Stimulated activated CD8-positive, alpha-beta memory T cell treated with anti-CD3 and anti-CD28 coated beads, Interleukin-15, amount 100 ng/mL, for 1 hour (primary cell): ENCODE results near the gene USP6NL.
A peak's percentile ranks its signal among the peaks of the same experiment; 100 is the strongest.

Experiments
- DNase-seq: peaks from one replicate; pipeline ENCODE4 v3.0.0-alpha.2; 2020; ENCODE audit warnings: low read depth

USP6NL gene

GRCh38 chr10:11479300-11479699 lies 132.2 kb downstream of the USP6NL start:
- DNase-seq, result no peak

- DNase-seq, result no peak
These were observed 132.6 kb downstream of the USP6NL start for GRCh38 chr10:11478807-11479206.

DNA sequence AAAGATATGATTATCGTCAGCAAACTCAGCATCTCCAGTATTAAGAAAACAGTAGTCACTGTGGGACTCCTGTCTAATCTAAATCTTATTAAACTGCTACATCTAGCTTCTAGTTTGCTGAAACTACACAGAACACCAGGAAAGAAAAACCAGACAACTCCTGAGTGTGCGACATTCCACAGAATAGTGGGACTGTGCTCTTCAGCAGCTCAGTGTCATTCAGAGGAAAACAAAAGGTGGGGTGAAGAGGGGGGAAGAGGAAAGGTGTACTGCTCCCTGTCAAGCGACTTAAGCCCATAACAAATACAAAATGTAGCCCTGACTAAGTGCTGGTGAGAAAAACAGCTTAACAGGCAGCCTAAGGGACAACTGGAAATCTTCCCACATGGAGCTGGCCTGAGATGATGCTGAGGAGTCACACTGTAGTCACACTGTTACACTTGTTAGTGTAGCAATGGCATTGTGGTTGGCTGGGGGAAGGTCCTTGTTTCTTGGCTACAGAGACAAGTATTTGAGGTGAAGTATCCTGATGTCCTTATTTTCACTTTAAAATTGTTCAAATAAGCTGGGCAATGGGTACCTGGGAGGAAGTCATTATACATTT lies 135.5 kb downstream of the USP6NL start:
- no peak for DNase-seq

- no peak for DNase-seq
These were observed 138.2 kb downstream of the USP6NL start for GRCh38 chr10:11473128-11473760.

DNA sequence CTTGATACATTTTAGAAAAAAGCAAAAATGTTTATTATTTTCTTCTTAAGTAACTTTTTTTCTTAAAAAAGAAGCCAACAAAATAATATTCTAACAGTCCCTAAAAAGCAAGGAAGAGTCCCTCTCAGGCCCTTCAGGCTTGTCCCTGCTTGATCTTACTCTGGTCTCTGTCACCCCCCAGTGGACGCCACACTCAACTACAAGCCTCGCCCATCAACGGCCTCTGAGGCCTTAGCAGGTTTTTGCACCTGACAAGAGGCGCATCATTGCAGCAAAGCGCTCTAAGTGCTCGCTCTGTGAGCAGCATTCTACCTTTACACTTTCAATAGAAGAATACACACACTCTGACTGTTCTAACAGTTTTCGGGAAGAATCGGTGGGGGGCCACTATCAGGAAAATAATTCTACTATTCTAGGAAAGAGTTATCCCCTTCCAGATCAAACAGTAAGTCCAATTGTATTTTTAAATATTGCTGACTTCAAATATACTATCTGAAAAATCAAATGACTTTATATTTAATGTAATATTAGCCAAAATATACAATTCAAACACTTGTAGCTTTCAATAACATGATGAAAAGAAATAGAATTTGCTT lies 139.2 kb downstream of the USP6NL start:
- DNase-seq, result peak; percentile 46

GRCh38 chr10:11469575-11470391 lies 141.7 kb downstream of the USP6NL start:
- DNase-seq, result no peak

DNA sequence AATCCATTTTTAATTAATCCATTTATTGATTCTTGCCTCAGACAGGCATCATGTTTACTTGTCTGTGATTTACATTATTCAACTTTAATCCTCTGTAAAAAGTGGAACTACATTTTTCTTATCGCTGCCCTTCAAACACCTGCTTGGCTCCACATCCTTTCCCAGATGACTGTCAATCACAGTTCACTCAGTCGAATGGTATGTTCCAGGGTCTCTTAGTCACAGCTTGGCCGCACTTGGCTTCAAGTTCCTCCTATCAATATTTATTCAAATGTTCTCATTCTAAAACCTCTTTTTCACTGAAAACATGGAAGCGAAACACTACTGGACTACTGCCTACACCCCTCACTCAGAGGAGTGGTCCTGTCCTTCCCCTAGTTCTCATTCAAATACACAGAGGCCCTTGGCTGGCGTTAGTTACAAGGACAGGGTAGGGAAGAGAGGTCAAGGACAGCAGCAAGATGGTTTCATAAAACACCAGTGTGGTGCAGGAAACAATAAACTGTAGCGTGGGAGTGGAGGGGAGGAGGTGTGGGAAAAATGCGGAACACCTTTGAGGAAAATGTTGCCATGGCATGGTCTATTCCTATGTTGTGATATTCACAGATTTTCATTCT lies 143.2 kb downstream of the USP6NL start:
- DNase-seq, result no peak

DNA sequence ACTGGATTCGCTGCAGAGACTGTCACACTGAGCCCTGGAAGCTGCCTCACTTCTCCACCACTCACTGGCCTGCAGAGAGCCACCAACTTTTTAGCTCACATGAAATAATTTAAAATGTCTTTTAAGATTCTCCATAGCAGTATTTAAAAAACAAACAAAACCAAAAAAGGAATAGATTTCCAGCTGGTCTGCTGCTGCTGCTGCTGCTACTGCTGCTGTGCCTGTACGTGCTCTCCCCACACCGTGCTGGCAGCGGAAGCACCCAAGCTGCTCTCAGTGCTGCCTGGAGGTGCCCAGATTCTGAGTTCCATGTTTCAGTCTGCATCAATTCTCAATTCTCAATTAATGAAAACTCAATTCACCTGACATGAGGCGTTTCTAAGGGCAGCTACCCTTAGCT lies 146.0 kb downstream of the USP6NL start:
- no peak for DNase-seq

GRCh38 chr10:11463111-11463510 lies 148.3 kb downstream of the USP6NL start:
- no peak for DNase-seq

- DNase-seq, result no peak
These were observed 149.4 kb downstream of the USP6NL start for GRCh38 chr10:11462071-11462470.

GRCh38 chr10:11457336-11457735 lies 154.1 kb downstream of the USP6NL start:
- no peak for DNase-seq

- no peak for DNase-seq
These were observed 156.4 kb downstream of the USP6NL start for GRCh38 chr10:11454958-11455566.

- no peak for DNase-seq
These were observed 157.3 kb downstream of the USP6NL start for GRCh38 chr10:11454160-11454559.

DNA sequence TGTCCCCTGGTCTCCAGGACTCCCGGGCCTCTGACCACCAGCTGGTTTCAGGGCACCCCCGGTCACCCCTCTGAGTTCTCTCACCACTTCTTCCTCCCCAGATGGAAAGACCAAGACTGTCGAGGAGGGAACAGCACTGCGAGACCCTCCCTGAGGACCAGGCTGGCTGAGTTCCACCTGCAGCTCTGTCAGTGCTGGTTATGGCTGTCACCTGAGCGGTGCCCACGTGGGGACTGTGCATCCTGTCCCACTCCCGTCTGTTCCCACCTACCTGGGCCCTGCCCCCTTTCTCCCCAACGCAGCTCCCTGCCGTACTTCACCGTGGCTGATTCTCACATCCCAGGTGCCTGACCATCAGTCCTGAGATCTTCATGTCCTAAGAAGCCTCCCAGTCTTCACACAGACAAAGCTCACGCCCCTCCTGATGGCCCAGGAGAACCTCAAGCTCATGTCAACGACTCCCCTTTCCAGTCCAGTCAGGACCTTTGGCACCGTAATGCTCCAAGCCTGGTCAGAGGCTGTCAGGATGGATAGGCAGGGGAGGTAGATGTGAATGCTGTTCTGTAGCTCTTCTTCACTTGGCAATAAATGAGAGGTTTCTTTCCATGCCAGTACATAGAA lies 159.7 kb downstream of the USP6NL start:
- DNase-seq, result no peak

DNA sequence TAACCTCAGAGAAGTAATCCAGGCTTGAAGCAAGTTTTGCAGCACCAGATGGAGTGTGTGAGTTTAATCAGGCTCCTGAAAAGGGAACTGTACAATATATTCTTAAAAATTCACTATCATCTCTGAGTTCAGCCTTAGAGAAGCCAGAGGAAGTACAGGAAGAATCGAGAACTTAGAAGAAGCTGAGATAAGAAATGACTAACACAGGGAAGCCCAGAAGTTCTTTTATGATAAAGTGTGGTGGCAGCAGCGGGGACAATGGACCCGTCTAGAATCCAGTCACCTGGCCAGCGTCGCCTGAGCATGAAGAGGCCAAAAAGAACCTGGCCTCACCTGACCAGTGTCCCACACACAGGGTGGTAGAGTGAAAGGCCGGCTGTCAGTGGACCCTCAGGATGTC lies 161.0 kb downstream of the USP6NL start:
- DNase-seq, result no peak

DNA sequence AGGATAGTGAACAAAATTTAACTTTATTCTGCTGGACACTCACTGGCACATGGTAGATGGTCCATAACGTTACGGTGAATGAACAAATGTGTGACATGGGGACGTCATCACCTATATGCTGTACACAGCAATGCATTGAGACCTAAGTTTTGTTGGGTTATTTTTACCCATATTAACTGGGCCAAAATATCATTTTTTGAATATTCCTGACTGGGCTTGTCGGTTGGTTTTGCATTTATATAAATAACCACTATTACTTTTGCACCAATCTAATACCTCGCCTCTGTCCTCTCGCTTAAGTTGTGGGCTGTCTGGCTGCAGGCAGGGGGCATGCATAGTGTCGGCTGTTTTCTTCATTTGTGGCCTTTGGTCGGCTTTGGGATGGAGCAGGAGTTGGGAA lies 161.7 kb downstream of the USP6NL start:
- DNase-seq, result no peak

DNA sequence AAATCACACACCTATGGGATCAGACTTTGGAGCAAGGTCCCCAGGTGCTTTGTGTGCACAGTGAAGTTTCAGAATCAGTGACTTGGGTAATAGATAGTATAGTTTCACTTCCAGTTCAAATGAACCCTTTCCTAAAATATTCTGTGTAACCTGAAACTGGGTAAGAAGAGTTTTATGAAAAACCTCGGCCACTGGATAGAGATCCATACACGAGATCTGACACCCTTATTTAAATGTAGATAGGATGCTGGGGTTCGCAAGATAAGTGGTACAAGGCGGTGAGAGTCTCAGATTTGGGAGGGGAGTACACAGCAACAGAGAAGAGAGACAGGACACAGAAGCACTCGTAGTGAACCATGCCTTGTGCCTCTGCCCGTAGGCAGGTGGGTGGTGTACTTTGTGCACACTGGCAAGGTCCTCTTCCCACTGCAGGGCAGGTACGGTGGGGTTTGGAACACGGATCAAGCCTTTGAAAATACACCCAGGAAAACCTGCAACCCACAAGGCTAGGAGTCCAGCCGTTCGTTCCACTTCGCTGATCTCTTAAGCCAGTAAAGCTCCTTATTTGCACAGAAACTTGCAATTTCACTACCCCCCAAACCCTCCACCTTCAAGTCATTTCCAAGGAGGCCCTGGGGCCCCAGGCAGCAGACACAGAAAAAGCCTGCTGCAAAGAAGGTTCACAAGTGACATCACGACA lies 162.8 kb downstream of the USP6NL start:
- DNase-seq, result no peak

DNA sequence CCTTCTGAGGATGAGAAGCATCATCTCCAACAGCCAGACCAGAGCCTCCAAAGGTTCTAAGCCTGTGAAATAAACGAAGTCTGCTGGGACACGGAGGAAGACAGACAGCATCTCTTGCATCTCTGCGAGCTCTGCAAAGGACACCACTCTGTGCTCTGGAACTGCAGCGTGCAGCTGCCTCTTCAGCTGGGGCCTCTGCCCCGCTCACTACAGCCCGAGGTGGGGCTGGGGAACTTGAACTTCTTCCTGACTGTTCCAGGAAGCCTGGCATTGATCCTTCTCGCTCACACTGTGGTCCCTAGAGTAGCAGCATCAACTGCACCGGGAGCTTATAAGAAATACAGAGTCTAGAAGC lies 163.3 kb downstream of the USP6NL start:
- DNase-seq, result no peak

DNA sequence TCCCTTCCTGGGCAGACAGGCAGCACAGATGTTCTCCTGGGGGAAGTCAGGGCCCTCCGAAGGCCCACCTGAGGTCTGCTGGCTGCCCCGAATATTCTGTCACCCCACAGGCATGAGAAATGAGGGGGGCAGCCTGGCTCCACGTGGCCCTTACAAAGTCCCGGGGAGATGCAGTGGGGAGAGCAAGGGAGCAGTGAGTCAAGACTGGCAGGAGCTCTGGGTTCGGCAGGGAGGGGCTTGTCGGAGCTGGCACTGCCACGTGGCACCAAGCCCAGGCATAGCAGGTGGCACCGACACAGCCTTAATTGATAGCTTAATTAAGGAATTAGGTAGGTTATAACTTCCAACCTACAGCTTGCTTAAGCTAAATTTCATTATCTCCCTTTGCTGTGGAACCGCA lies 163.9 kb downstream of the USP6NL start:
- DNase-seq, result no peak

GRCh38 chr10:11446864-11447263 lies 164.6 kb downstream of the USP6NL start:
- DNase-seq, result no peak

DNA sequence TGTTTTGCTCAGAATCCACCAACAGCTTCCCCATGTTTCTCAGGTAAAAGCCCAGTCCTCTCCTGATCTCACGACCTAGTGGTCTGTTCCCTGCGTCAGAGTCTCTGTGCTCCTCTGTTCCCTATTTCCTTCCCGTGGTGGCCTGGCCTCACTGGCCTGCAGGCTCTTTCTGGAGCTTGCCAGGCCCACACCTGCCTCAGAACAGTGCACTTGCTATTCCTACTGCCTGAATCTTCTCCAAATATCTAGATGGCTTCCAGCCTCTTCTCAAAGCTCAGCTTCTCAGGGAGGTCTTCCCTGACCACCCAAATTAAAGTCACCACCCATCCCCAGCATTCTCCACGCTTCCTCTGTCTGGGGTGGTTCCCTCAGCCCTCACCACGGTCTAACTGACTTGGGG lies 165.3 kb downstream of the USP6NL start:
- DNase-seq, result no peak
